OCI-LY7 (cell line): ENCODE measurements around the gene MEGF8. TPM values are rescaled to one million over a fixed set of nuclear protein-coding genes. Genes with fewer than 3 reads are reported as not detected.

ENCODE experiments used
- BruUV-seq: library from RNA; stranded (reverse); fragments of 400-500 nt; replicated peaks from 2 replicates; lab custom pipeline; 2021; lab: Mats Ljungman, UMichigan
- CTCF ChIA-PET: fragments of 300-600 bp; sonication (Branson Sonifier 250); formaldehyde crosslinking; loops from one replicate; lab custom pipeline; 2022; ENCODE audit warnings: antibody characterized with exemption; ENCODE audit not compliant: unreplicated experiment; lab: Charles Lee
- POLR2A ChIA-PET: fragments of 300-600 bp; sonication (Branson Sonifier 250); formaldehyde crosslinking; loops from one replicate; lab custom pipeline; 2022; ENCODE audit warnings: antibody characterized with exemption; lab: Charles Lee
- DNase-seq: peaks from one replicate; pipeline ENCODE4 v3.0.0-alpha.2; 2015; ENCODE audit warnings: low spot score
- H2AFZ ChIP-seq: fragments of 200-600 bp; sonication (generic), shearing (Covaris generic); 2 replicates; pipeline ENCODE4 v1.6.1; 2014; ENCODE audit warnings: mild to moderate bottlenecking, antibody characterized with exemption, low read length, moderate library complexity
- H3K27ac ChIP-seq: fragments of 200-600 bp; sonication (generic); 2 replicates; pipeline ENCODE4 v1.5.1; 2014; ENCODE audit warnings: mixed run types, low read depth, mild to moderate bottlenecking, moderate library complexity, low read length, inconsistent platforms; ENCODE audit not compliant: poor library complexity, severe bottlenecking
- H3K36me3 ChIP-seq: fragments of 200-600 bp; sonication (generic); 2 replicates; pipeline ENCODE4 v1.6.1; 2014; ENCODE audit warnings: mild to moderate bottlenecking, antibody characterized with exemption, low read length, moderate library complexity, mixed read lengths; ENCODE audit not compliant: insufficient read depth
- H3K4me1 ChIP-seq: fragments of 200-600 bp; sonication (generic); 2 replicates; pipeline ENCODE4 v1.5.1; 2014; ENCODE audit warnings: mild to moderate bottlenecking, low read length; ENCODE audit not compliant: insufficient read depth, poor library complexity, severe bottlenecking
- H3K4me2 ChIP-seq: fragments of 200-600 bp; sonication (generic); 2 replicates; pipeline ENCODE4 v1.6.1; 2014; ENCODE audit warnings: mild to moderate bottlenecking, low read length
- H3K4me3 ChIP-seq: fragments of 200-600 bp; sonication (generic); 2 replicates; pipeline ENCODE4 v1.5.1; 2014; ENCODE audit warnings: mild to moderate bottlenecking, low read depth, low read length; ENCODE audit not compliant: poor library complexity, severe bottlenecking
- H3K79me2 ChIP-seq: fragments of 200-600 bp; sonication (generic); 2 replicates; pipeline ENCODE4 v1.6.1; 2016; ENCODE audit warnings: low read depth, mild to moderate bottlenecking, low read length, moderate library complexity, mixed read lengths; ENCODE audit not compliant: insufficient read depth
- H3K9me2 ChIP-seq: fragments of 200-600 bp; sonication (generic); 2 replicates; pipeline ENCODE4 v1.6.1; 2016; ENCODE audit warnings: mild to moderate bottlenecking, low read length, mixed read lengths; ENCODE audit not compliant: insufficient read depth
- H3K9me3 ChIP-seq: fragments of 200-600 bp; sonication (generic); 2 replicates; pipeline ENCODE4 v1.6.1; 2014; ENCODE audit warnings: mild to moderate bottlenecking, mixed run types, low read length, mixed read lengths
- H4K20me1 ChIP-seq: fragments of 200-600 bp; sonication (generic); 2 replicates; pipeline ENCODE4 v1.6.1; 2014; ENCODE audit warnings: mild to moderate bottlenecking, antibody characterized with exemption, low read length, moderate library complexity, mixed read lengths; ENCODE audit not compliant: insufficient read depth
- CTCF ChIP-seq: fragments of 200-600 bp; sonication (generic); conservative IDR thresholded peaks from 2 replicates; pipeline ENCODE4 v1.5.1; 2014; ENCODE audit warnings: mild to moderate bottlenecking, antibody characterized with exemption, low read length, moderate library complexity, mixed read lengths
- EZH2phosphoT487 ChIP-seq: fragments of 200-600 bp; sonication (generic); IDR thresholded peaks from 2 replicates; pipeline ENCODE4 v1.6.1; 2018; ENCODE audit warnings: low read depth, borderline replicate concordance, mild to moderate bottlenecking, mixed run types, antibody characterized with exemption, low read length, moderate library complexity, mixed read lengths
- intact Hi-C: fragments of 100-400 bp; cut with micrococcal nuclease; formaldehyde crosslinking; loops from one replicate; pipeline ENCODE4 v1.10.0; 2022; ENCODE audit not compliant: unreplicated experiment
- total RNA-seq, 2 experiments: library from RNA; depleted of rRNA in 1 of 2; stranded (reverse); fragments of >200 nt in 1 of 2; shearing (Covaris generic) in 1 of 2; gene quantifications; 2 replicates each; pipeline ENCODE4 v1.2.3, GENCODE V29; 2014 to 2022

MEGF8 gene
- total RNA-seq, 2 experiments from 2014 or later, result 10.5 to 14.7 TPM

GRCh38 chr19:42424345-42424707 lies 98.9 kb downstream of the MEGF8 start:
- H3K9me3 ChIP-seq, result no peaks in the 10 kb centered on the region
- BruUV-seq, result no TSS peak
- no peak for DNase-seq
- H3K4me2 ChIP-seq, result peak overlapping the region; percentile 98
- peaks cover 61% of the 10 kb centered on the region for H3K4me1 ChIP-seq
- H3K9me2 ChIP-seq, result no peaks in the 10 kb centered on the region
- ChIA-PET POLR2A (no interaction called here), CTCF (no interaction called here)
- peaks cover 22% of the 10 kb centered on the region for H3K79me2 ChIP-seq
- no peak for TF ChIP-seq EZH2phosphoT487
- no peak for TF ChIP-seq CTCF
- H3K36me3 ChIP-seq, result peaks cover 16% of the 10 kb centered on the region
- H3K4me3 ChIP-seq, result peak overlapping the region; percentile 74
- H4K20me1 ChIP-seq, result 0 out of 2 replicates have a peak, but pooled peaks cover 4% of the 10 kb centered on the region
- intact Hi-C loops, result no loop called here
- no peak overlapping the region for H3K27ac ChIP-seq
- peak overlapping the region; percentile 64; the same call in 1 of the 2 replicates for H2AFZ ChIP-seq

- DNase-seq, result no peak
- 0 out of 2 replicates have a peak, but pooled peaks cover 4% of the 10 kb centered on the region for H4K20me1 ChIP-seq
- H3K4me3 ChIP-seq, result no peak overlapping the region
- ChIA-PET POLR2A (interaction anchor here (0.9 kb wide), 1 partner anchor 19 kb away, joined by 3 read pairs; no protein-coding TSS in a partner anchor), CTCF (no interaction called here)
- H3K4me1 ChIP-seq, result peaks cover 57% of the 10 kb centered on the region
- peak; percentile 61 for TF ChIP-seq CTCF
- TF ChIP-seq EZH2phosphoT487, result no peak
- H3K79me2 ChIP-seq, result peaks cover 21% of the 10 kb centered on the region
- H3K36me3 ChIP-seq, result peaks cover 16% of the 10 kb centered on the region
- H2AFZ ChIP-seq, result no peak overlapping the region
- intact Hi-C loops, result no loop called here
- H3K4me2 ChIP-seq, result no peak overlapping the region
- no peaks in the 10 kb centered on the region for H3K9me3 ChIP-seq
- no peaks in the 10 kb centered on the region for H3K9me2 ChIP-seq
- H3K27ac ChIP-seq, result no peak overlapping the region
- BruUV-seq, result no TSS peak
These were observed 99.3 kb downstream of the MEGF8 start for GRCh38 chr19:42424712-42425131.

- H3K4me1 ChIP-seq, result peaks cover 47% of the 10 kb centered on the region
- no peaks in the 10 kb centered on the region for H4K20me1 ChIP-seq
- H3K27ac ChIP-seq, result no peak overlapping the region
- ChIA-PET POLR2A (no interaction called here), CTCF (no interaction called here)
- H3K36me3 ChIP-seq, result no peaks in the 10 kb centered on the region
- BruUV-seq, result no TSS peak
- peaks cover 7% of the 10 kb centered on the region for H3K79me2 ChIP-seq
- no peak overlapping the region for H3K4me3 ChIP-seq
- no peaks in the 10 kb centered on the region for H3K9me3 ChIP-seq
- DNase-seq, result no peak
- H3K4me2 ChIP-seq, result peak overlapping the region; percentile 26; the same call in 1 of the 2 replicates
- intact Hi-C loops, result no loop called here
- TF ChIP-seq CTCF, result no peak
- no peak for TF ChIP-seq EZH2phosphoT487
- no peak overlapping the region for H2AFZ ChIP-seq
- no peaks in the 10 kb centered on the region for H3K9me2 ChIP-seq
These were observed 101.2 kb downstream of the MEGF8 start for GRCh38 chr19:42426643-42427042.
